DND-41 (cell line): ENCODE results near the gene MAMSTR.

Experiments
- ATAC-seq: fragments of 200-7000 bp; cut with Tn5 transposase; 3 replicates; pipeline ENCODE4 v1.9.1; 2021; ENCODE audit warnings: low read depth; ENCODE audit not compliant: insufficient read depth
- DNase-seq: peaks from one replicate; pipeline ENCODE4 v3.0.0-alpha.2; 2020
- H2AFZ ChIP-seq: 2 replicates; pipeline ENCODE4 v1.6.0; 2012; ENCODE audit warnings: low read depth, low read length
- H3K27ac ChIP-seq: 2 replicates; pipeline ENCODE4 v1.5.1; 2012; ENCODE audit warnings: low read length, inconsistent platforms
- H3K27me3 ChIP-seq: fragments of 200-600 bp; sonication (generic); 2 replicates; pipeline ENCODE4 v1.6.0; 2012; ENCODE audit warnings: low read length, mild to moderate bottlenecking, inconsistent platforms; ENCODE audit not compliant: insufficient read depth, poor library complexity
- H3K36me3 ChIP-seq: 2 replicates; pipeline ENCODE4 v1.5.1; 2012; ENCODE audit warnings: low read length, inconsistent platforms; ENCODE audit not compliant: insufficient read depth
- H3K4me1 ChIP-seq: 2 replicates; pipeline ENCODE4 v1.5.1; 2012; ENCODE audit warnings: mild to moderate bottlenecking, low read length; ENCODE audit not compliant: insufficient read depth
- H3K4me2 ChIP-seq: 2 replicates; pipeline ENCODE4 v1.6.0; 2012; ENCODE audit warnings: mild to moderate bottlenecking, moderate library complexity, low read length, inconsistent platforms; ENCODE audit not compliant: insufficient read depth
- H3K4me3 ChIP-seq, 2 experiments: fragments of 200-600 bp in 1 of 2; shearing (Covaris generic) in 1 of 2; 2 replicates each; pipeline ENCODE4 v1.5.1; 2012 to 2016; ENCODE audit warnings: inconsistent platforms in 2 of 2, low read length in 2 of 2, mild to moderate bottlenecking in 2 of 2, low read depth in 1 of 2, moderate library complexity in 1 of 2
- H3K79me2 ChIP-seq: 2 replicates; pipeline ENCODE4 v1.6.0; 2012; ENCODE audit warnings: low read length, inconsistent platforms; ENCODE audit not compliant: insufficient read depth
- H3K9ac ChIP-seq: 2 replicates; pipeline ENCODE4 v1.6.0; 2012; ENCODE audit warnings: low read depth, mild to moderate bottlenecking, inconsistent platforms, low read length, moderate library complexity
- H3K9me3 ChIP-seq: 2 replicates; pipeline ENCODE4 v1.5.1; 2012; ENCODE audit warnings: low read length, moderate library complexity, mild to moderate bottlenecking, inconsistent platforms; ENCODE audit not compliant: insufficient read depth, severe bottlenecking
- H4K20me1 ChIP-seq: 2 replicates; pipeline ENCODE4 v1.6.0; 2012; ENCODE audit warnings: low read length; ENCODE audit not compliant: insufficient read depth
- CTCF ChIP-seq: IDR thresholded peaks from 2 replicates; pipeline ENCODE4 v1.5.1; 2012; ENCODE audit warnings: borderline replicate concordance, low read length, moderate library complexity, mild to moderate bottlenecking; ENCODE audit not compliant: poor library complexity, severe bottlenecking; ENCODE audit errors: extremely low read depth
- EZH2 ChIP-seq: IDR thresholded peaks from 3 replicates; pipeline ENCODE4 v1.6.1; 2012; ENCODE audit warnings: borderline replicate concordance, low read depth, mild to moderate bottlenecking, moderate library complexity, low read length, inconsistent platforms; ENCODE audit not compliant: severe bottlenecking

Gene MAMSTR

GRCh38 chr19:48756686-48757085 lies 37.2 kb upstream of the MAMSTR start:
- Histone ChIP-seq H3K4me1 (peaks cover 9% of the 10 kb centered on the region), H3K36me3 (no peaks in the 10 kb centered on the region), H3K4me2 (no peak overlapping the region), H3K27me3 (peaks cover 16% of the 10 kb centered on the region), H2AFZ (no peak overlapping the region), H4K20me1 (no peaks in the 10 kb centered on the region), H3K9ac (no peak overlapping the region), H3K9me3 (no peaks in the 10 kb centered on the region), H3K4me3 (no peak overlapping the region), H3K79me2 (no peaks in the 10 kb centered on the region), H3K27ac (no peak overlapping the region)
- DNase-seq = no peak
- TF ChIP-seq EZH2 = no peak
- TF ChIP-seq CTCF = no peak
- ATAC-seq = no peak

GRCh38 chr19:48756212-48756611 lies 36.7 kb upstream of the MAMSTR start:
- H3K4me1 ChIP-seq = peaks cover 10% of the 10 kb centered on the region
- ATAC-seq (no peak), DNase-seq (no peak)
- H4K20me1 ChIP-seq = no peaks in the 10 kb centered on the region
- H3K4me3 ChIP-seq = no peak overlapping the region
- H3K79me2 ChIP-seq = no peaks in the 10 kb centered on the region
- no peak overlapping the region for H3K9ac ChIP-seq
- no peak overlapping the region for H3K27ac ChIP-seq
- H3K9me3 ChIP-seq = no peaks in the 10 kb centered on the region
- H3K4me2 ChIP-seq = no peak overlapping the region
- no peaks in the 10 kb centered on the region for H3K36me3 ChIP-seq
- no peak overlapping the region for H2AFZ ChIP-seq
- H3K27me3 ChIP-seq = peaks cover 16% of the 10 kb centered on the region
- TF ChIP-seq CTCF (no peak), EZH2 (no peak)

- Histone ChIP-seq H3K27ac (no peak overlapping the region), H4K20me1 (no peaks in the 10 kb centered on the region), H3K4me2 (no peak overlapping the region), H3K4me3 (no peak overlapping the region), H3K9me3 (no peaks in the 10 kb centered on the region), H3K4me1 (peaks cover 10% of the 10 kb centered on the region), H2AFZ (no peak overlapping the region), H3K36me3 (no peaks in the 10 kb centered on the region), H3K9ac (no peak overlapping the region), H3K27me3 (peaks cover 16% of the 10 kb centered on the region), H3K79me2 (no peaks in the 10 kb centered on the region)
- ATAC-seq (no peak), DNase-seq (no peak)
- TF ChIP-seq CTCF = no peak
These were observed 36.3 kb upstream of the MAMSTR start for GRCh38 chr19:48755787-48756186.

- no peak within 1 kb of the TSS for H3K4me2 ChIP-seq
- TF ChIP-seq EZH2 (no peak), CTCF (no peak)
These were observed 35.6 kb upstream of the MAMSTR start, which contains the start of gene FGF21 for GRCh38 chr19:48755084-48755641. Gene FGF21 (plus strand): TSS chr19:48755524. CDS start chr19:48756237, 713 bp downstream.

More at GRCh38 chr19:48755084-48755641, 35.6 kb upstream of the MAMSTR start, which contains the start of gene FGF21:
- no peak for DNase-seq
- Histone ChIP-seq H3K79me2 (no peaks in the 10 kb centered on the region), H3K27ac (no peak within 1 kb of the TSS), H3K27me3 (peaks cover 16% of the 10 kb centered on the region), H3K4me3 (no peak within 1 kb of the TSS), H4K20me1 (no peaks in the 10 kb centered on the region), H2AFZ (no peak within 1 kb of the TSS), H3K4me1 (peaks cover 10% of the 10 kb centered on the region), H3K9me3 (no peaks in the 10 kb centered on the region), H3K9ac (no peak within 1 kb of the TSS), H3K36me3 (no peaks in the 10 kb centered on the region)
- no peak for ATAC-seq
